GM12872 (cell line): ENCODE measurements around the gene TMEM184B.

ENCODE experiments used
- TF ChIP-seq, protein P1 (sequence below): IDR thresholded peaks from 3 replicates; pipeline ENCODE4 v1.5.1; 2011; ENCODE audit warnings: low read depth, mild to moderate bottlenecking, low read length, moderate library complexity; ENCODE audit not compliant: insufficient read depth

Gene TMEM184B

GRCh38 chr22:38311323-38311620 lies 38.5 kb upstream of the TMEM184B start:
- TF ChIP-seq, protein P1, sequence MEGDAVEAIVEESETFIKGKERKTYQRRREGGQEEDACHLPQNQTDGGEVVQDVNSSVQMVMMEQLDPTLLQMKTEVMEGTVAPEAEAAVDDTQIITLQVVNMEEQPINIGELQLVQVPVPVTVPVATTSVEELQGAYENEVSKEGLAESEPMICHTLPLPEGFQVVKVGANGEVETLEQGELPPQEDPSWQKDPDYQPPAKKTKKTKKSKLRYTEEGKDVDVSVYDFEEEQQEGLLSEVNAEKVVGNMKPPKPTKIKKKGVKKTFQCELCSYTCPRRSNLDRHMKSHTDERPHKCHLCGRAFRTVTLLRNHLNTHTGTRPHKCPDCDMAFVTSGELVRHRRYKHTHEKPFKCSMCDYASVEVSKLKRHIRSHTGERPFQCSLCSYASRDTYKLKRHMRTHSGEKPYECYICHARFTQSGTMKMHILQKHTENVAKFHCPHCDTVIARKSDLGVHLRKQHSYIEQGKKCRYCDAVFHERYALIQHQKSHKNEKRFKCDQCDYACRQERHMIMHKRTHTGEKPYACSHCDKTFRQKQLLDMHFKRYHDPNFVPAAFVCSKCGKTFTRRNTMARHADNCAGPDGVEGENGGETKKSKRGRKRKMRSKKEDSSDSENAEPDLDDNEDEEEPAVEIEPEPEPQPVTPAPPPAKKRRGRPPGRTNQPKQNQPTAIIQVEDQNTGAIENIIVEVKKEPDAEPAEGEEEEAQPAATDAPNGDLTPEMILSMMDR: no peak

- TF ChIP-seq, protein P1: no peak
Measured at GRCh38 chr22:38310518-38311322, 37.9 kb upstream of the TMEM184B start.

DNA sequence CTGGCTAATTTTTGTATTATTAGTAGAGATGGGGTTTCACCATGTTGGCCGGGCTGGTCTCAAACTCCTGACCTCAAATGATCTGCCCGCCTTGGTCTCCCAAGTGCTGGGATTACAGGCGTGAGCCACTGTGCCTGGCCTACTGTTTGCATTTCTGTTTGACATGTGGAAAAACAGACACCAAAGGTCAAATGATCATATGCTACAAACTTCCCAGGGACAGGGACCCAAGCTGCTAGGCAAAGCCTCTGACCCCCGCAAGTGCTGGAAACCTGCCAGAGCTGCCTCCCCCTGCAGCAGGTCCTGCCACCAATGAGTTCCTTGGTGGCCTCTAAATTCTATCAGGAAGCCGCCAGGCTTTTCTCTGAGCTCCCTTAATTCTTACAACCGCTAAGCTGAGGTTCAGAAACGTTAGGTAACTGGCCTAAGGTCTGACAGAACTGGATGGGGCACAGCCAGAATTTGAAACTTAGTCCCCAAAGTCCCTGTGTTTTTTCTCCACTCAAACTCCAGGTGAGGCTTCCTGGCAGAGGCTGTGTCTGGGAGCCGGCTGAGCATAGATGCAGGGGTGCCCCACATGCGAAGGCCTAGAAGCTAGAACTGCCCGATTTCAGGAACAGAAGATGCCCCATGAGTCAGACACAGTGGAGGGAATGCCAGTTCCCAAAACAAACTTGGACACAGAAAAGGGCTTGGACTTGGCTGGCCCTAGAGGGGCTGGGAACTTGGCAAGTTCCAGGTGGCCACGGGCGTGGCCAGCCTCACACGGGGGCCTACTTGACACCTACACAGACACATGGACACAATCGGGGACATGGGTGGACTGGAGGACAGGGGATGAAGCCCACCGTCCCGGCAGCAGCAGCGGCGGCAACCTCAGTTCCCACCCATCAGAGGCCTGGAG lies 37.1 kb upstream of the TMEM184B start:
- TF ChIP-seq, protein P1: no peak

- TF ChIP-seq, protein P1: no peak
Measured at GRCh38 chr22:38308791-38309498, 36.1 kb upstream of the TMEM184B start.

GRCh38 chr22:38305471-38306448 lies 33.0 kb upstream of the TMEM184B start:
- TF ChIP-seq, protein P1: peak; percentile 34; the same call in 2 of the 3 replicates

- TF ChIP-seq, protein P1: no peak
Measured at GRCh38 chr22:38304526-38304925, 31.7 kb upstream of the TMEM184B start.
